Bone marrow (tissue), 2 donors: ENCODE results near the gene NUP107.
A peak's percentile ranks its signal among the peaks of the same experiment; 100 is the strongest.
"Not testable (repeated sequence)": the region's sequence is repeated elsewhere in the genome, so short reads cannot be mapped to it uniquely, and the experiment has no call there.

Source experiments
- DNase-seq, 2 donors: peaks; one replicate each; lab custom pipeline; 2025; lab: John Stamatoyannopoulos, UW

NUP107 gene

GRCh38 chr12:68686595-68687521, at the start of gene NUP107:
NUP107 (plus strand) TSS chr12:68686978; CDS start chr12:68687066, 88 bp downstream.
- peak; percentile 87 to 98 for DNase-seq

GRCh38 chr12:68637439-68637838, 49.3 kb upstream of the NUP107 start:
- not testable (repeated sequence) for DNase-seq

- no peak for DNase-seq
Measured at GRCh38 chr12:68638171-68638570, 48.6 kb upstream of the NUP107 start.

GRCh38 chr12:68638721-68639395, 47.9 kb upstream of the NUP107 start:
- no peak for DNase-seq

GRCh38 chr12:68639396-68639767, 47.4 kb upstream of the NUP107 start:
- no peak for DNase-seq

- DNase-seq = no peak
Measured at GRCh38 chr12:68641138-68641537, 45.6 kb upstream of the NUP107 start.

- no peak for DNase-seq
Measured at GRCh38 chr12:68646484-68646883, 40.3 kb upstream of the NUP107 start.

GRCh38 chr12:68647507-68647906, 39.3 kb upstream of the NUP107 start:
- DNase-seq = no peak

GRCh38 chr12:68648179-68648578, 38.6 kb upstream of the NUP107 start:
- no peak for DNase-seq

- no peak for DNase-seq
Measured at GRCh38 chr12:68665016-68665569, 21.7 kb upstream of the NUP107 start.

GRCh38 chr12:68667291-68667690, 19.5 kb upstream of the NUP107 start:
- no peak for DNase-seq

- no peak for DNase-seq
Measured at GRCh38 chr12:68667896-68668295, 18.9 kb upstream of the NUP107 start.

- DNase-seq = no peak
Measured at GRCh38 chr12:68671179-68671578, 15.6 kb upstream of the NUP107 start.

- no peak for DNase-seq
Measured at GRCh38 chr12:68673788-68674187, 13.0 kb upstream of the NUP107 start.

GRCh38 chr12:68674376-68674775, 12.4 kb upstream of the NUP107 start:
- DNase-seq = no peak

- peak in 1 of 2 donors; percentile 41 for DNase-seq
Measured at GRCh38 chr12:68675101-68675842, 11.5 kb upstream of the NUP107 start.

GRCh38 chr12:68676854-68677253, 9.9 kb upstream of the NUP107 start:
- DNase-seq = not testable (repeated sequence)

GRCh38 chr12:68686262-68686594, 550 bp upstream of the NUP107 start:
- DNase-seq = no peak

GRCh38 chr12:68695454-68695853, 8.7 kb downstream of the NUP107 start:
- DNase-seq = no peak

- DNase-seq = no peak
Measured at GRCh38 chr12:68699486-68699885, 12.7 kb downstream of the NUP107 start.

- DNase-seq = no peak
Measured at GRCh38 chr12:68727776-68728175, 41.0 kb downstream of the NUP107 start.

- DNase-seq = no peak
Measured at GRCh38 chr12:68733661-68734071, 46.9 kb downstream of the NUP107 start.
